ENCODE results near the gene FAM25A. TPM values are rescaled to one million over a fixed set of nuclear protein-coding genes. Genes with fewer than 3 reads are reported as not detected.
A peak's percentile ranks its signal among the peaks of the same experiment; 100 is the strongest.
"Not testable (repeated sequence)": the region's sequence is repeated elsewhere in the genome, so short reads cannot be mapped to it uniquely, and the experiment has no call there.

The FAM25A gene
- total and polyA plus RNA-seq, 2 experiments from 2014 or later = not detected

DNA sequence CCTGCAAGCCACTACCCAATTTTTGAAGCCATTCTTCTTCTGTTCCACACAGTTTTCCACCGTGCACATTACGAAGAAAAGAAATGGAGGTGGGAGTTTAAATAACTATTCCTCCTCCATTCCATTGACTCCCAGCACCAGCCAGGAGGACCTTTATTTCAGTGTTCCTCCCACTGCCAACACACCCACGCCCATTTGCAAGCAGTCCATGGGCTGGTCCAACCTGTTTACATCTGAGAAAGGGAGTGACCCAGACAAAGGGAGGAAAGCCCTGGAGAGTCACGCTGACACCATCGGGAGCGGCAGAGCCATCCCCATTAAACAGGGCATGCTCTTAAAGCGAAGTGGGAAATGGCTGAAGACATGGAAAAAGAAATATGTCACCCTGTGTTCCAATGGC is 11.8 kb upstream of the FAM25A start:
- H3K27me3 ChIP-seq; H4K20me1 ChIP-seq (ENCODE audit: insufficient read depth, poor library complexity, severe bottlenecking); H3K27ac ChIP-seq; H2AFZ ChIP-seq; H3K4me1 ChIP-seq (ENCODE audit: insufficient read depth); H3K4me2 ChIP-seq; H3K9me2 ChIP-seq (replicated peaks; ENCODE audit: insufficient read depth); DNase-seq (ENCODE audit: low spot score); H3K4me3 ChIP-seq; H3K79me2 ChIP-seq; H3K9me3 ChIP-seq (ENCODE audit: low read depth); H3K36me3 ChIP-seq (replicated peaks; ENCODE audit: insufficient read depth, low read depth): not testable (repeated sequence)
- WGBS (ENCODE audit: low lambda C conversion rate, missing lambda C conversion rate) = 92% methylated on average over 7 of the region's 7 CpGs

- not testable (repeated sequence) for DNase-seq (ENCODE audit: low spot score); H3K9me3 ChIP-seq (ENCODE audit: low read depth); H3K27me3 ChIP-seq; H3K4me1 ChIP-seq (ENCODE audit: insufficient read depth); H3K9me2 ChIP-seq (replicated peaks; ENCODE audit: insufficient read depth); H4K20me1 ChIP-seq (ENCODE audit: insufficient read depth, poor library complexity, severe bottlenecking); H2AFZ ChIP-seq; H3K27ac ChIP-seq; H3K4me2 ChIP-seq; H3K36me3 ChIP-seq (replicated peaks; ENCODE audit: insufficient read depth, low read depth); H3K79me2 ChIP-seq; H3K4me3 ChIP-seq
- WGBS (ENCODE audit: low lambda C conversion rate, missing lambda C conversion rate) = 96% methylated on average over 16 of the region's 18 CpGs
Measured at GRCh38 chr10:87009134-87009696, 10.9 kb upstream of the FAM25A start.

GRCh38 chr10:87013528-87013927 is 6.6 kb upstream of the FAM25A start:
- not testable (repeated sequence) for H3K79me2 ChIP-seq; H4K20me1 ChIP-seq (ENCODE audit: insufficient read depth, poor library complexity, severe bottlenecking); H2AFZ ChIP-seq; H3K27ac ChIP-seq; H3K4me2 ChIP-seq; H3K36me3 ChIP-seq (replicated peaks; ENCODE audit: insufficient read depth, low read depth); H3K27me3 ChIP-seq; H3K4me1 ChIP-seq (ENCODE audit: insufficient read depth); DNase-seq (ENCODE audit: low spot score); H3K4me3 ChIP-seq; H3K9me3 ChIP-seq (ENCODE audit: low read depth); H3K9me2 ChIP-seq (replicated peaks; ENCODE audit: insufficient read depth)
- WGBS (ENCODE audit: low lambda C conversion rate, missing lambda C conversion rate) = 83% methylated on average over 3 of the region's 3 CpGs

GRCh38 chr10:87014986-87015716 is 4.9 kb upstream of the FAM25A start:
- H3K4me2 ChIP-seq; H3K4me3 ChIP-seq; H2AFZ ChIP-seq; H4K20me1 ChIP-seq (ENCODE audit: insufficient read depth, poor library complexity, severe bottlenecking); H3K36me3 ChIP-seq (replicated peaks; ENCODE audit: insufficient read depth, low read depth); H3K4me1 ChIP-seq (ENCODE audit: insufficient read depth); H3K9me2 ChIP-seq (replicated peaks; ENCODE audit: insufficient read depth); DNase-seq (ENCODE audit: low spot score); H3K9me3 ChIP-seq (ENCODE audit: low read depth); H3K79me2 ChIP-seq; H3K27ac ChIP-seq; H3K27me3 ChIP-seq: not testable (repeated sequence)
- WGBS (ENCODE audit: low lambda C conversion rate, missing lambda C conversion rate) = 92% methylated on average over 10 of the region's 10 CpGs

- H3K9me2 ChIP-seq (replicated peaks; ENCODE audit: insufficient read depth); H2AFZ ChIP-seq; H3K4me3 ChIP-seq; DNase-seq (ENCODE audit: low spot score); H3K4me1 ChIP-seq (ENCODE audit: insufficient read depth); H3K4me2 ChIP-seq; H3K36me3 ChIP-seq (replicated peaks; ENCODE audit: insufficient read depth, low read depth); H3K27ac ChIP-seq; H3K9me3 ChIP-seq (ENCODE audit: low read depth); H4K20me1 ChIP-seq (ENCODE audit: insufficient read depth, poor library complexity, severe bottlenecking); H3K27me3 ChIP-seq; H3K79me2 ChIP-seq: not testable (repeated sequence)
- WGBS (ENCODE audit: low lambda C conversion rate, missing lambda C conversion rate) = 62% methylated on average over 5 of the region's 6 CpGs
Measured at GRCh38 chr10:87018127-87018526, 2.0 kb upstream of the FAM25A start.

DNA sequence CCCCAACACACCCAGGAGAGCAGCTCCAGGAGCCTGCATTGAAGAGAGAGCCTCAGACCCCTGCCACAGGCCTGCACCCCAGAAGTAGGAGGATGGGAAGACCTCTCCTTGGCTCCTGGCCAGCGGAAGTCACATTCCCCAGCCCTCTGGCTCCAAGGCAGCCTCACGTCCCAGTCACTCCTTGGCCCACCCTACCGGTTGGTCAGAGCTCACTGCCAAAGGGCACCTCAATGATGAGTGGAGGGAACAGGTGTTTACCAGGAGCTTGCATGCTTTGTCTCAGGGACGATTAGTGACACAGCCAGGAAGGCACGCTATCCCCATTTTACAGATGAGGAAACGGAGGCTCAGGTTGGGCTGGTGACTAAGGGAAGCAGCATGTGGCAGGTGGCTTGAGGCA is 1.0 kb upstream of the FAM25A start:
- H2AFZ ChIP-seq; H3K4me2 ChIP-seq; H3K36me3 ChIP-seq (replicated peaks; ENCODE audit: insufficient read depth, low read depth); DNase-seq (ENCODE audit: low spot score); H3K9me2 ChIP-seq (replicated peaks; ENCODE audit: insufficient read depth); H3K27ac ChIP-seq; H3K4me3 ChIP-seq; H3K27me3 ChIP-seq; H3K9me3 ChIP-seq (ENCODE audit: low read depth); H3K79me2 ChIP-seq; H4K20me1 ChIP-seq (ENCODE audit: insufficient read depth, poor library complexity, severe bottlenecking); H3K4me1 ChIP-seq (ENCODE audit: insufficient read depth): not testable (repeated sequence)
- 90% methylated on average over 6 of the region's 6 CpGs for WGBS (ENCODE audit: low lambda C conversion rate, missing lambda C conversion rate)

DNA sequence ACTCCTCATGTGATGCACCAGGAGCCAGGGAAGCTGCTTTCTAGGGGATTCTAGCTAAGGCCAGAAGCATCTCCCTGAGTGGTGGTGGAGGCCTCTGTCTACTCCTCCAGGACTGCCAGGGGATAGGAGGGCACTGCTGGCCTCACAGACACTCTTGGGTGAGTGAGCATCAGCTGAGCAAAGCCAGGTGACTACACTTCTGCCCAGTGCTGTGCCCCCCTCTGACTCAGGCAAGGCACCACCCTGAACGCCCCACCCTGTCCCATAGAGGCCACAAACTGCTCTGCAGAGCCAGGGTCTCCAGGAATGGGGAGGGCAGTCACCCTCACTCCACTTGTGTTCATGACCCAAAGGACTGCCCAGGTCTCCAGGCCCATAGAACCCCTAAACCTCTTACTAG is 590 bp upstream of the FAM25A start:
- H3K79me2 ChIP-seq; DNase-seq (ENCODE audit: low spot score); H3K9me3 ChIP-seq (ENCODE audit: low read depth); H2AFZ ChIP-seq; H3K36me3 ChIP-seq (replicated peaks; ENCODE audit: insufficient read depth, low read depth); H4K20me1 ChIP-seq (ENCODE audit: insufficient read depth, poor library complexity, severe bottlenecking); H3K4me2 ChIP-seq; H3K4me3 ChIP-seq; H3K27ac ChIP-seq; H3K9me2 ChIP-seq (replicated peaks; ENCODE audit: insufficient read depth); H3K4me1 ChIP-seq (ENCODE audit: insufficient read depth); H3K27me3 ChIP-seq: not testable (repeated sequence)
- WGBS (ENCODE audit: low lambda C conversion rate, missing lambda C conversion rate) = 88% methylated on average over 1 of the region's 1 CpG

DNA sequence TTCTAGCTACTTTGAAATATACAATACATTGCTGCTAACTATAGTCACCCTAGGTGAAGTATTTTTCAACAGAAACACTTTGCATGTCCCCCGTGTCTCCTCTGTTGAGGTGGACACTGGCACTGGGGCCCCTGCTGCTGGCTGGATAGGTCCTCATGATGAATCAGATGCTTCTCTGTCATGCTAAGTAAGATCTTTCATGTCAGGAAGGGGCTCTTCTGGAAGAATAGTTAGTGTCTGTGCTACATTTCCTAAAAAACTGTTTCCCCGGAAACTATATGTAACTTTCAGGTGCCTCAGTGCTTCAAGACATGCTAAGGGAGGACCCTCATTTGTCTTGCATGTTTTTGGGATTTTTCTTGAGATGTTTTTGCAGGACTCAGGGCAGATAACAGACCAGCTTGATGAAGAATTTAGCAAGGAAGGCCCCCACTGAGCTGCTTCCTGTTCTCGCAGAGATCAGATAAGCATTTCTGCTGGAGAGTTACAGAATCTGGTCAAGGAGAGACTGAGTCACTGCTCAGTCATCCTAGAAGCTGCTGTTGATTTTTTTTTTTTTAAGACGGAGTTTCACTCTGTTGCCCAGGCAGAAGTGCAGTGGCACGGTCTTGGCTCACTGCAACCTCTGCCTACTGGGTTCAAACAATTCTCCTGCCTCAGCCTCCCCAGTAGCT is 5.3 kb downstream of the FAM25A start:
- H3K4me3 ChIP-seq; H3K9me3 ChIP-seq (ENCODE audit: low read depth); H3K27me3 ChIP-seq; H3K36me3 ChIP-seq (replicated peaks; ENCODE audit: insufficient read depth, low read depth); H3K4me1 ChIP-seq (ENCODE audit: insufficient read depth); H2AFZ ChIP-seq; H3K79me2 ChIP-seq; H3K9me2 ChIP-seq (replicated peaks; ENCODE audit: insufficient read depth); H4K20me1 ChIP-seq (ENCODE audit: insufficient read depth, poor library complexity, severe bottlenecking): not testable (repeated sequence)
- peak; percentile 38 for DNase-seq (ENCODE audit: low spot score)
- WGBS (ENCODE audit: low lambda C conversion rate, missing lambda C conversion rate) = 40% methylated on average over 5 of the region's 5 CpGs
- Histone ChIP-seq H3K4me2 (peak overlapping the region; percentile 25), H3K27ac (peak overlapping the region; percentile 67)

All from hepatocyte (in vitro differentiated cells).